CD4-positive, alpha-beta T cell (primary cell): ENCODE results near the gene TXNRD3. TPM values are rescaled to one million over a fixed set of nuclear protein-coding genes. Genes with fewer than 3 reads are reported as not detected.

Experiments
- ATAC-seq: fragments of 200-7000 bp; cut with Tn5 transposase; one replicate; pipeline ENCODE4 v1.10.0; 2022; ENCODE audit warnings: mild to moderate bottlenecking; ENCODE audit not compliant: poor library complexity
- CTCF ChIA-PET: fragments of 350-600 bp; sonication (Branson Sonifier 250); formaldehyde crosslinking; loops from one replicate; lab custom pipeline; 2021; ENCODE audit warnings: antibody characterized with exemption, inconsistent platforms; lab: Charles Lee
- POLR2A ChIA-PET: fragments of 350-600 bp; sonication (Branson Sonifier 250); formaldehyde crosslinking; loops from one replicate; lab custom pipeline; 2021; ENCODE audit warnings: antibody characterized with exemption, inconsistent platforms; lab: Charles Lee
- DNase-seq, 14 experiments: peaks; one replicate each; pipeline ENCODE4 v3.0.0-alpha.2; 2013 to 2020; ENCODE audit warnings: mixed read lengths in 2 of 14
- H3K27ac ChIP-seq, 2 donors: one replicate each; pipeline versions ENCODE4 v1.5.1 to v1.7.0; 2013; ENCODE audit warnings: low read length in 2 of 2, low read depth in 1 of 2, mild to moderate bottlenecking in 1 of 2
- H3K27me3 ChIP-seq, 2 experiments: 1 replicate in 1 of 2; 2 replicates in 1 of 2; pipeline versions ENCODE4 v1.6.1 to v1.7.0; 2013; ENCODE audit warnings: low read length in 2 of 2, control low read depth in 1 of 2, mild to moderate bottlenecking in 1 of 2, moderate library complexity in 1 of 2; ENCODE audit not compliant: insufficient read depth in 2 of 2, control insufficient read depth in 1 of 2
- H3K36me3 ChIP-seq: one replicate; pipeline ENCODE4 v1.6.1; 2013; ENCODE audit warnings: low read length, control low read depth; ENCODE audit not compliant: insufficient read depth
- H3K4me1 ChIP-seq: one replicate; pipeline ENCODE4 v1.6.1; 2013; ENCODE audit warnings: low read length, control low read depth; ENCODE audit not compliant: insufficient read depth
- H3K4me3 ChIP-seq: one replicate; pipeline ENCODE4 v1.5.1; 2013; ENCODE audit warnings: mild to moderate bottlenecking, low read length, moderate library complexity
- H3K9me3 ChIP-seq, 2 experiments: 1 replicate in 1 of 2; 2 replicates in 1 of 2; pipeline versions ENCODE4 v1.6.1 to v1.7.0; 2013; ENCODE audit warnings: low read length in 2 of 2, mild to moderate bottlenecking in 2 of 2, control low read depth in 1 of 2, moderate library complexity in 1 of 2; ENCODE audit not compliant: control insufficient read depth in 1 of 2, insufficient read depth in 1 of 2
- H3K27ac Mint-ChIP-seq: one replicate; pipeline ENCODE4 v1.8.0; 2020; ENCODE audit warnings: mixed read lengths
- H3K27me3 Mint-ChIP-seq: one replicate; pipeline ENCODE4 v1.8.0; 2021; ENCODE audit warnings: mixed read lengths
- H3K36me3 Mint-ChIP-seq: one replicate; pipeline ENCODE4 v1.8.0; 2021; ENCODE audit warnings: low read depth, mixed read lengths
- H3K4me1 Mint-ChIP-seq: one replicate; pipeline ENCODE4 v1.8.0; 2021; ENCODE audit warnings: low read depth, mixed read lengths
- H3K4me3 Mint-ChIP-seq: one replicate; pipeline ENCODE4 v1.8.0; 2020; ENCODE audit warnings: mild to moderate bottlenecking, mixed read lengths
- H3K9me3 Mint-ChIP-seq: one replicate; pipeline ENCODE4 v1.8.0; 2020; ENCODE audit warnings: mixed read lengths
- intact Hi-C, 2 experiments: fragments of 100-400 bp; cut with DNase I in 1 of 2; cut with micrococcal nuclease in 1 of 2; formaldehyde crosslinking; loops; one replicate each; pipeline versions ENCODE4 v1.15.1 to v1.9.0; 2023 to 2025; cut with DNase I, micrococcal nuclease
- total RNA-seq, 174 experiments: library from RNA in 2 of 174; stranded (reverse) in 2 of 174; gene quantifications; one replicate each; pipeline ENCODE4 v1.2.3 and lab custom pipeline; 2021 to 2026
- TF ChIP-seq, protein P1 (sequence below): fragments of 200-600 bp; IDR thresholded peaks from one replicate; pipeline ENCODE4 v1.8.0; 2022; ENCODE audit warnings: antibody characterized with exemption, mild to moderate bottlenecking

The TXNRD3 gene
- total RNA-seq, 2 experiments from 2014 or later = 1.0 to 1.5 TPM

DNA sequence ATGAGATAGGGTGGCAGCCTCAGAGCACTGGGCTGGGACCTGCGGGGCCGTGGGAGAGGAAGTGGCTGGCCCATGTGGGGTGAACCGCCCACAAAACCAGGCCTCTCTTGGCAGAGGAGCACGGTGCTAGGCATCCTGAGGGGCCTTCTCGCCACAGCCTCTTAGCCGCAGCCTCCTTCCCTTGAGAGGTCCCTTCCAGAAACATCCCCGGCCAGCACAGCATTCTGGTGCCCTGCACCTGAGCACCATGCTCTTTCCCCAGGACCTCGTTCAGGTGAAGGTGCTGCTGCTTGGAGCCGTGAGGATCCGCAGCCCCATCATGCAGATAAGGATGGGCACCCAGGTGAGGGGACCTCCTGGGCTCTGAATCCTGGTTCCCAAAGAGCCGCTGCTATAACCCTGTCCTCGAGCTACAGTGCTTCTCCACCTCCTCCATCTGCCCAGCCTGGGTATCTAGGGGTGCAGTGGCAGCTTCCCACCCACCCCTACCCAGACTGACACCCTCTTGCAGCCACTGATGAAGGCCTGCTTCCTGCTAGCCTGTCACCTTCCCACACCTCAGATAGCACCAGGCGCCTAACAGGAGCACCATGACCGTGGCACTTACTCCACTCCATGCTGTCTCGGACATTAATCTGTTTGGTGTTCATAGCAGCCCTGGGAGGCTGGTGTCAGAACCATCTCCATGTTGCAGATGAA is 11.2 kb upstream of the TXNRD3 start:
- no peaks in the 10 kb centered on the region for H3K4me1 ChIP-seq
- CTCF ChIA-PET = no interaction called here
- peaks cover 5% of the 10 kb centered on the region for H3K27me3 Mint-ChIP-seq
- H3K4me3 ChIP-seq = no peak overlapping the region
- H3K9me3 Mint-ChIP-seq = no peaks in the 10 kb centered on the region
- intact Hi-C loops = no loop called here
- POLR2A ChIA-PET = no interaction called here
- H3K36me3 ChIP-seq = no peaks in the 10 kb centered on the region
- H3K9me3 ChIP-seq = peaks cover under 1 to 3% of the 10 kb centered on the region in 2 experiments
- H3K4me3 Mint-ChIP-seq = no peak overlapping the region
- no peak for ATAC-seq
- H3K27ac ChIP-seq = no peak overlapping the region
- DNase-seq = no peak
- H3K27me3 ChIP-seq = peaks cover 0 to 4% of the 10 kb centered on the region in 2 experiments
- H3K36me3 Mint-ChIP-seq = no peaks in the 10 kb centered on the region
- TF ChIP-seq, protein P1, sequence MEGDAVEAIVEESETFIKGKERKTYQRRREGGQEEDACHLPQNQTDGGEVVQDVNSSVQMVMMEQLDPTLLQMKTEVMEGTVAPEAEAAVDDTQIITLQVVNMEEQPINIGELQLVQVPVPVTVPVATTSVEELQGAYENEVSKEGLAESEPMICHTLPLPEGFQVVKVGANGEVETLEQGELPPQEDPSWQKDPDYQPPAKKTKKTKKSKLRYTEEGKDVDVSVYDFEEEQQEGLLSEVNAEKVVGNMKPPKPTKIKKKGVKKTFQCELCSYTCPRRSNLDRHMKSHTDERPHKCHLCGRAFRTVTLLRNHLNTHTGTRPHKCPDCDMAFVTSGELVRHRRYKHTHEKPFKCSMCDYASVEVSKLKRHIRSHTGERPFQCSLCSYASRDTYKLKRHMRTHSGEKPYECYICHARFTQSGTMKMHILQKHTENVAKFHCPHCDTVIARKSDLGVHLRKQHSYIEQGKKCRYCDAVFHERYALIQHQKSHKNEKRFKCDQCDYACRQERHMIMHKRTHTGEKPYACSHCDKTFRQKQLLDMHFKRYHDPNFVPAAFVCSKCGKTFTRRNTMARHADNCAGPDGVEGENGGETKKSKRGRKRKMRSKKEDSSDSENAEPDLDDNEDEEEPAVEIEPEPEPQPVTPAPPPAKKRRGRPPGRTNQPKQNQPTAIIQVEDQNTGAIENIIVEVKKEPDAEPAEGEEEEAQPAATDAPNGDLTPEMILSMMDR = no peak
- H3K27ac Mint-ChIP-seq = no peak overlapping the region
- no peaks in the 10 kb centered on the region for H3K4me1 Mint-ChIP-seq

DNA sequence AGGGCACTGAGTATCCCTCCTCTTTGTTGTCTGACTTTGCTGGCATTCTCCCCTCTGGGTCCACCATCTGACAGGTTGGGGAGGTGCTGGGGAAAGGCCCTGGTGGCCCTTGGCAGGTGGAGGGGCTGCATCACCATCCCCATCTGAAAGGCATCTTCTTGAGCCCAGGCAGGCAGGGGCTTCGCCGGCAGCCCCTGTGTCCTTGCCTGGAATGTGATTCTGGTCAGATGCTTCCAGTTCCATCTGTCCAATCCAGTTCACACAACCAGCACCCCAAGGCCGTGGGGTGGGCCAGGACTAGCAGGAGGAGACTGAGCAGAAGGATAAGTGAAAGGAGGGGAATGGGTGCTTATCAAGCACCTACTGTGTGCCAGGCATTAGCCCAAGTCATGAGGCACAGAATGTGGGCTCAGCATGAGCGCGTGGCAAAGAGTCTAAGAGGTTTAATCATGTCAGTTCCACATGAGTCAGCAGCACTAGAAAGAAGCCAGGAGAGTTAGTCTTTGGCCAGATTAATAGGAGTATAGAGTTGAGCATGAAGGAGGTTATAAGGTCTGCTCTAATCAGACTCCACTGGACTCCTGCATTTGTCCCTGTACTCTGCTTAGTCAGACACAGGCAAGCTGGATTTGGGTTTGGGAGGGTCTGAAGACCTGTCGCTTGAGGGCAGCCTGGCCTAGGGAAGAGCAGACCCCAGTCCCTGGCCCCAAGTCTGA is 10.5 kb upstream of the TXNRD3 start:
- intact Hi-C loops = no loop called here
- ATAC-seq (no peak), DNase-seq (no peak)
- Mint-ChIP-seq H3K27me3 (peaks cover 10% of the 10 kb centered on the region), H3K4me1 (no peaks in the 10 kb centered on the region), H3K9me3 (no peaks in the 10 kb centered on the region), H3K4me3 (no peak overlapping the region), H3K36me3 (no peaks in the 10 kb centered on the region), H3K27ac (no peak overlapping the region)
- Histone ChIP-seq H3K27ac (no peak overlapping the region), H3K4me1 (no peaks in the 10 kb centered on the region), H3K36me3 (no peaks in the 10 kb centered on the region), H3K4me3 (no peak overlapping the region), H3K9me3 (no peaks in the 10 kb centered on the region), H3K27me3 (peaks cover 0 to 7% of the 10 kb centered on the region in 2 experiments)
- ChIA-PET POLR2A (no interaction called here), CTCF (no interaction called here)
- TF ChIP-seq, protein P1 = no peak

DNA sequence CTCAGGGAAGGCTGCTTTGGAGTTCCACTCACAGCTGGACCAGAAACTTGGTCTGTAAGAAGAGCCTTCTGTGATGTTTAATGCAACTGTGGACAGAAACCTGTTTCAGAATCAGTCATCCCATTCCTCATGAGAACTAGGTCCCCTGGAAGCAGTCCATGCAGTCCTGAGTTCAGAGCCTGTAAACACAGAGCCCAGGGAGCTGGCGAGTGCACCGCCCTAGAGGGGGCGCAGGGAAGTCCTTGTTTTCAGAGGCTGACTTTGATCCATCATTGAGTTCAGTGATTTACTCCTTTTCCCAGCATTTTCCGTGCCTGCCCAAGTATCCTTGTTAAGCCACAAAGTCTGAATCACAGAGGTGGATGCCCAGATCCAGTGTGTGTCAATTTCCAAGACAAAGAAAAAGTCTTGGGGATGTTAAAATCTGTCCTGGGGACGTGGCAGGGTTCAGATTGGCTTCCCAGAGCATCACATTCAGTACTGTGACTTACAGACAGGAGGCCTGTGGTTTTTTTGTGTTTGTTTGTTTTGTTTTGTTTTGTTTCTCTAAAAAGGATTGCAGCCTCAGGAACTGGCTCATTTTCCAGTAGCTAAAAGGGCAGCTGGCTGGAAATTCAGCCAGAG is 9.8 kb upstream of the TXNRD3 start:
- H3K4me1 ChIP-seq = no peaks in the 10 kb centered on the region
- no peak overlapping the region for H3K27ac ChIP-seq
- Mint-ChIP-seq H3K4me3 (no peak overlapping the region), H3K27me3 (peaks cover 10% of the 10 kb centered on the region), H3K4me1 (no peaks in the 10 kb centered on the region), H3K36me3 (no peaks in the 10 kb centered on the region), H3K27ac (no peak overlapping the region), H3K9me3 (no peaks in the 10 kb centered on the region)
- TF ChIP-seq, protein P1 = no peak
- DNase-seq (no peak), ATAC-seq (no peak)
- POLR2A ChIA-PET = no interaction called here
- CTCF ChIA-PET = no interaction called here
- no peak overlapping the region for H3K4me3 ChIP-seq
- H3K27me3 ChIP-seq = peaks cover 0 to 7% of the 10 kb centered on the region in 2 experiments
- H3K9me3 ChIP-seq = no peaks in the 10 kb centered on the region
- intact Hi-C loops = no loop called here
- no peaks in the 10 kb centered on the region for H3K36me3 ChIP-seq
